GM21381 (cell line): ENCODE results near the gene TYRP1.

Experiments used
- ATAC-seq: cut with Tn5 transposase; IDR thresholded peaks from one replicate; pipeline ENCODE4 v1.9.1; 2021; ENCODE audit warnings: mild to moderate bottlenecking, moderate library complexity; ENCODE audit not compliant: unreplicated experiment

Gene TYRP1

GRCh38 chr9:12696931-12697622 lies 3.9 kb downstream of the TYRP1 start:
- ATAC-seq = no peak

GRCh38 chr9:12697719-12698118 lies 4.5 kb downstream of the TYRP1 start:
- no peak for ATAC-seq

DNA sequence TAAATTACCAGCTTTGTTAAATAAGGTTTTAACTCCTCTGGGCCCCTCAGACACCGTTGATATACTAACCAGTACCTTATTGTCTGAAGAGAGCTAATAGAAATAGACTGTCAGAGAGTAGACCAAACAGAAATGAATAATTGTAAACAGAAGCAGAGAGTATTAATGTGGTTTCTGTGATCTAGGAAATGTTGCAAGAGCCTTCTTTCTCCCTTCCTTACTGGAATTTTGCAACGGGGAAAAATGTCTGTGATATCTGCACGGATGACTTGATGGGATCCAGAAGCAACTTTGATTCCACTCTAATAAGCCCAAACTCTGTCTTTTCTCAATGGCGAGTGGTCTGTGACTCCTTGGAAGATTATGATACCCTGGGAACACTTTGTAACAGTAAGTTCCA lies 5.1 kb downstream of the TYRP1 start:
- ATAC-seq = no peak

- ATAC-seq = no peak
Observed at GRCh38 chr9:12698986-12699385, 5.8 kb downstream of the TYRP1 start.

- ATAC-seq = no peak
Observed at GRCh38 chr9:12699529-12699928, 6.3 kb downstream of the TYRP1 start.

DNA sequence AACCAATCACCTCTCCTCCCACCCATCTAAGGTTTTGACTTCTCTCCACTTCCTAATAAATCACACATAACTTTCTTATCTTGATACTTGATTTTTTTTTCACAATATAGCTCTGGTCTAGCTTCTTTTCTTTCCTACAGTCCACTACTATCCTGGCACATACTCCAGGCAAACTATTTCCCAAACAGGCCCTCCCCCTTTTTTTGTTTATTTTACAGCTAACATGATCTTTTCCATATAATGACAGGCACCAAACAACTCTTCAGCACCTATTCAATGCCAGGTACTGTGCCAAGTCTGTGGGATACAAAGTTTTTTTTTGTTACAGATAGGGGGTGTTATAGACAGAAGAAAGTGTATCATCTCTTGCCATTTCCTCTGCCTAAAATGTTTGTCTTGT lies 7.9 kb downstream of the TYRP1 start:
- ATAC-seq = no peak

DNA sequence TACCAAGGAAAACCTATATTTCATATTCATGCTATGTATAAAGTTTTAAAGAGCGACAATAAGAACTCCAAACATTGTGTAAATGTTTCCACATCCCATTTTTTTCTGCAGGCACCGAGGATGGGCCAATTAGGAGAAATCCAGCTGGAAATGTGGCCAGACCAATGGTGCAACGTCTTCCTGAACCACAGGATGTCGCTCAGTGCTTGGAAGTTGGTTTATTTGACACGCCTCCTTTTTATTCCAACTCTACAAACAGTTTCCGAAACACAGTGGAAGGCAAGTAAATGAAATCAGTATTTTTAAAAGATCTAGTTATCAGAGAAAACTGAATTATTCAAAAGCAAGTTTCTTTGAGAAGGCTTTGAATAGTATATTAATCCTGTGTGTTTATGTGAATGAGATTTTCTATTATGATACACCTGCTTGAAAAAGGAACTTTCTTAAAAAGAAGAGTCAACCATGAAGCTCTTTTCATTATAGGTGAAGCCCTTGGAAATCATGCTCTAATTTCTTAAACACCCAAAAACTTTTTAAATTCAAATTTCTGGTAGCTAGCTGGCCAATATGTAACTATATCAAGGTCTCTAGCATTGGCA lies 9.1 kb downstream of the TYRP1 start:
- no peak for ATAC-seq

DNA sequence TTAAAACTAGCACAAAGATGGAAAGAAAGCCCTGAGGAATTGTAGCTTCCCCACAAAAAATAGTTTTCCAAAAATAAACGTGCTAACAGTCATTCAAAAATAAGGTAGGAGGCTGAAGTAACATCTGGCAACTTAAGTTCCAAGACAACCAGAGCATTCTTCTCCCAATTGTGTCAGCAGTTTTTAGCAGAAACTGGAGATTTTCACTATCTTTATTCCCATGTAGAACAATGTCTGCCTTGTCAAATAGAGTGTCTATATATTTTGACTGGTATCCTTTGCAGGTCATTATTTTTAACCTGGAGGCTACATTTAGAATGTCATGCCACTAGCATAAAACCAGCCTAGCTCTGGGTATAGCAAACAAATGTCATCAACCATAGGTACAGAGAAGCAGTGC lies 10.8 kb downstream of the TYRP1 start:
- no peak for ATAC-seq

- no peak for ATAC-seq
Observed at GRCh38 chr9:12705738-12706391, 12.7 kb downstream of the TYRP1 start.

DNA sequence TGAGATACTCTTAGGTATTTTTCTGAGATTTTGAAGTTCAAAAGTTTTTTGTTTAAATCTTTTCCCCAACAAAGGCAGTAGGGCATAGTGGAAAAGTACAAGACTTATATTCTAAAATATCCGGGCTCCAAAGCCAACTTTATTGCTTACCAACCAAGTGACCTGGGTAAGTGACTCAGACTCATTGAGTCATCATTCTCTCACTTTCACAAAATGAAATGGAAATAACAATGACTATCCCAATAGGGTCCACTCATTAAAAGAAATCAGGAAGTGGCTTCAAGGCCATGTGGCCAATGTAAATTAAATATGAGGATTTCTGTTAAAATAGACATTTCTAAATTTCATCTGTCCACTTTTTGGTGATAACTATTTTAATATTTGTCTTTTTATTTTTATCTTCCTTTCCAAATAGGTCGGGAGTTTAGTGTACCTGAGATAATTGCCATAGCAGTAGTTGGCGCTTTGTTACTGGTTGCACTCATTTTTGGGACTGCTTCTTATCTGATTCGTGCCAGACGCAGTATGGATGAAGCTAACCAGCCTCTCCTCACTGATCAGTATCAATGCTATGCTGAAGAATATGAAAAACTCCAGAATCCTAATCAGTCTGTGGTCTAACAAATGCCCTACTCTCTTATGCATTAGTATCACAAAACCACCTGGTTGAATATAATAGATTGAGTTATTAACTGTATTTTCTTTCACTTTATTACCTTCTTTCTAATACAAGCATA lies 15.5 kb downstream of the TYRP1 start:
- ATAC-seq = no peak

DNA sequence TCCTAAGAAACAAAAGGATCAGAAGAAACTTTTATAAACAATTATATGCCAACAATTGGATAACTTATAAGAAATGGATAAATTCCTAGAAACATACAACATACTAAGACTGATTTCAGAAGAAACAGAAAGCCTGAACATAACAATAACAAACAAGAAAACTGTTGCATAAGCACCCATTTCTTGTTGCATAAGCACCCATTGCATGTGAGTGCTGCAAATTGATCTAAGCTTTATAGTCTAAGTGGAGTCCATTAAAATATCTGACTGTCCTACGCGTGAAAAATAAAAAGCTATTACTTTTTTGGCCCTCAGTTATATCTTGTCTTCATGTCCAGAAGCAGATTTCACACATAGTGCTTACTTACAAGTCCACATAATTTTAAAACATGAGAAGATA lies 19.3 kb downstream of the TYRP1 start:
- ATAC-seq = no peak

DNA sequence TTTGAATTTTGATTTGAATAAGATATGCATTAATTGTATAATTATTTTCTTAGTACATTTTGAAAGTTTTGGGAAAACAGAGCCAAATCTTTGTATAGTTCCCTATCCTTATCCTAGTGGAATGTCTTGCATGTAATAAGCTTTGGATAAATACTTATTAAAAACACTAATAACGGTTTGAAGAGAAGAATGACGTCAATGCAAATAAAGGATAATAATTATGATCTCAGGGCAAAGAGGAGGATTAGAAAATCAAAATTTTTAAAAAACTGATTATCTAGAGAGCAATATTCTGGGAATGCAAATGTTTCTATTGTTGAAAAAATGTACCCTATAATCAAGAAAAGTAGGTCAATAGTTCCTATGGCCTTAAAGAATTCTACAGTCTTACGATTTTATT lies 22.1 kb downstream of the TYRP1 start:
- ATAC-seq = no peak

GRCh38 chr9:12716823-12717600 lies 23.8 kb downstream of the TYRP1 start:
- ATAC-seq = no peak

- no peak for ATAC-seq
Observed at GRCh38 chr9:12717907-12718306, 24.7 kb downstream of the TYRP1 start.

GRCh38 chr9:12718482-12719026 lies 25.4 kb downstream of the TYRP1 start:
- ATAC-seq = no peak

DNA sequence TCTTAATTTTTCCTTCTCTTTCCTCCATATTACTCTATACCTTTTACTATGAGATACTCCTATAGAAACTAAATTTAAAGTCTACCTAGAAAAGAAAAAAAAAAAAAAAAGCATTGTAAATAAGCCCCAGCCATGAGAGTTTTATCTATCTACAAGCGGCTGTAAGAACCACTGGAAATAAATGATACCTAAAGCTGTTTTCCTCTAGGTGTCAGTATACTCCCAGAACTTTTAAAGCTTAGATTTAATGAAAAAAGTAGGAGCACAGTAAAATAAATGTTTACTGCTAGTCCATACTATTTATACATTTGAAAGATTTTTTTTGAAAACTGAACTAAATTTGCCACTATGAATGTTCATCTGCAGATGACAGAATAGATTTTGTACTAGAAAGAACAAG lies 26.2 kb downstream of the TYRP1 start:
- no peak for ATAC-seq

- no peak for ATAC-seq
Observed at GRCh38 chr9:12720551-12720950, 27.4 kb downstream of the TYRP1 start.

DNA sequence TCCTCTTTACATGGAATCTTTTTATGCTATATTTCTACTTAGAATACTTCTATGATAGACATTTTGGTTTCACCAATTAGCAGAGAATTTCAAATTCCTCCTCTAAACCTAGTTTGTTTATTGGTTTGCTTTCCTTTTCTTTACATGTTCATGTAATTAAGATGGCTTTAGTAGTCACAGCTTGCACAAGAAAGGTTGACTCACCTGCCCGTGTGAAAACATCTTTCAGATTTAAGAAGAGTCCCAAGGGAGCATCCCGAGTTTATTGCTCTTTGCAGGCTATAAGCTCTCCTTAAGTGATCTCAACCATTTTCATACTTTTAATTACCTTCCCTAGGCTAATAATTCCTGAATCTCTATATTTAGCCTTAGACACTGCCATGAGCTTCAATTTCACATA lies 28.9 kb downstream of the TYRP1 start:
- ATAC-seq = no peak

- ATAC-seq = no peak
Observed at GRCh38 chr9:12723409-12724028, 30.3 kb downstream of the TYRP1 start.

GRCh38 chr9:12726795-12727194 lies 33.6 kb downstream of the TYRP1 start:
- ATAC-seq = no peak
